NCI-H69 (cell line): ENCODE measurements around the gene CES4A.
A peak's percentile ranks its signal among the peaks of the same experiment; 100 is the strongest.
"Not testable (repeated sequence)": the region's sequence is repeated elsewhere in the genome, so short reads cannot be mapped to it uniquely, and the experiment has no call there.

Experiments used
- DNase-seq: peaks from one replicate; lab custom pipeline; 2025; lab: John Stamatoyannopoulos, UW

CES4A gene

GRCh38 chr16:67022531-67023214 is 34.3 kb downstream of the CES4A start:
- peak; percentile 3 for DNase-seq

GRCh38 chr16:67023689-67024088 is 35.3 kb downstream of the CES4A start:
- no peak for DNase-seq

GRCh38 chr16:67024384-67025209 is 36.2 kb downstream of the CES4A start:
- DNase-seq: peak; percentile 43

- DNase-seq: no peak
Measured at GRCh38 chr16:67025210-67025550, 36.8 kb downstream of the CES4A start.

- DNase-seq: no peak
Measured at GRCh38 chr16:67026570-67026969, 38.2 kb downstream of the CES4A start.

GRCh38 chr16:67027046-67027445 is 38.7 kb downstream of the CES4A start:
- DNase-seq: no peak

- DNase-seq: no peak
Measured at GRCh38 chr16:67028167-67028695, 39.8 kb downstream of the CES4A start.

- peak; percentile 91 for DNase-seq
Measured at GRCh38 chr16:67028696-67029253, 40.4 kb downstream of the CES4A start, which contains the start of gene CBFB. Gene CBFB, plus strand, starts transcription at chr16:67029149. Its CDS starts 259 bp downstream, at chr16:67029408.

GRCh38 chr16:67029254-67030096 is 41.1 kb downstream of the CES4A start:
- DNase-seq: peak; percentile 53

GRCh38 chr16:67030221-67030962 is 42.0 kb downstream of the CES4A start:
- DNase-seq: no peak

GRCh38 chr16:67034487-67034886 is 46.1 kb downstream of the CES4A start:
- DNase-seq: no peak

GRCh38 chr16:67035364-67035763 is 47.0 kb downstream of the CES4A start:
- DNase-seq: no peak

GRCh38 chr16:67036323-67036741 is 47.9 kb downstream of the CES4A start:
- DNase-seq: no peak

- no peak for DNase-seq
Measured at GRCh38 chr16:67039260-67040020, 51.1 kb downstream of the CES4A start.

GRCh38 chr16:67040166-67040565 is 51.8 kb downstream of the CES4A start:
- DNase-seq: no peak

- DNase-seq: no peak
Measured at GRCh38 chr16:67040906-67041305, 52.5 kb downstream of the CES4A start.

GRCh38 chr16:67041520-67041919 is 53.1 kb downstream of the CES4A start:
- DNase-seq: not testable (repeated sequence)

- no peak for DNase-seq
Measured at GRCh38 chr16:67043420-67043819, 55.0 kb downstream of the CES4A start.

GRCh38 chr16:67050796-67051195 is 62.4 kb downstream of the CES4A start:
- no peak for DNase-seq

- DNase-seq: no peak
Measured at GRCh38 chr16:67052399-67052798, 64.0 kb downstream of the CES4A start.
